ENCODE results near the gene ARHGAP8. TPM values are rescaled to one million over a fixed set of nuclear protein-coding genes. Genes with fewer than 3 reads are reported as not detected.

ARHGAP8 gene
- polyA plus RNA-seq, 2 of the 4 experiments (the other 2 are of a cell fraction), result 1.2 to 3.8 TPM

GRCh38 chr22:44709881-44710392 lies 42.4 kb upstream of the ARHGAP8 start (continued):
- TF ChIP-seq REST (IDR thresholded peaks at IDR 0.05) (no peak), BCL3 (IDR thresholded peaks at IDR 0.05) (no peak), EHF (CRISPR knock-in tag; IDR thresholded peaks at IDR 0.05) (no peak)

- ChIA-PET CTCF (interaction anchor here (0.6 to 2.3 kb wide), 3 partner anchors 25 to 36 kb away, joined by 3 to 8 read pairs (median 4); no protein-coding TSS in a partner anchor), POLR2A (no interaction called here)
- Histone ChIP-seq H3K4me2 (no peak overlapping the region), H3K9me3 (no peaks in the 10 kb centered on the region), H3K4me1 (peaks cover 13% of the 10 kb centered on the region), H3K4me3 (no peak overlapping the region), H3K27ac (no peak overlapping the region; a peak in 1 of 6 replicates)
- DNase-seq (ENCODE audit: low read depth in 1 of 2, low spot score in 1 of 2), result no peak
- 83% methylated on average over 19 of the region's 23 CpGs for WGBS (ENCODE audit: missing lambda C conversion rate)
- FAIRE-seq, result no peak
- no peak for ATAC-seq
- TF ChIP-seq GATA3 (IDR thresholded peaks at IDR 0.05; ENCODE audit: borderline replicate concordance) (no peak), MAX (IDR thresholded peaks at IDR 0.05) (no peak), JUNB (IDR thresholded peaks at IDR 0.05) (no peak), BCL3 (IDR thresholded peaks at IDR 0.05) (no peak), E2F6 (IDR thresholded peaks at IDR 0.05; ENCODE audit: borderline replicate concordance, low read depth) (no peak), PBX3 (IDR thresholded peaks at IDR 0.05) (no peak), HEYL (CRISPR knock-in tag; IDR thresholded peaks at IDR 0.05) (no peak), RFX5 (IDR thresholded peaks at IDR 0.05) (no peak), KDM1A (IDR thresholded peaks at IDR 0.05; ENCODE audit: low read depth) (no peak)
These were observed 41.7 kb upstream of the ARHGAP8 start for GRCh38 chr22:44710474-44711240.

- peaks cover 13% of the 10 kb centered on the region for H3K4me1 ChIP-seq
- WGBS (ENCODE audit: missing lambda C conversion rate), result 94% methylated on average over 4 of the region's 4 CpGs
- no peak for DNase-seq (ENCODE audit: low read depth in 1 of 2, low spot score in 1 of 2)
- FAIRE-seq, result no peak
- H3K4me2 ChIP-seq, result no peak overlapping the region
- no peak overlapping the region for H3K4me3 ChIP-seq
- CTCF ChIA-PET, result interaction anchor here (0.6 to 1.0 kb wide), 2 partner anchors 24 to 36 kb away, joined by 3 to 4 read pairs; no protein-coding TSS in a partner anchor
- ATAC-seq, result no peak
- no peaks in the 10 kb centered on the region for H3K9me3 ChIP-seq
- POLR2A ChIA-PET, result no interaction called here
- no peak overlapping the region for H3K27ac ChIP-seq
- TF ChIP-seq MAZ (IDR thresholded peaks at IDR 0.05; ENCODE audit: borderline replicate concordance, low read depth, low read length), result no peak
- TF ChIP-seq HOXB13 (CRISPR knock-in tag; IDR thresholded peaks at IDR 0.05; ENCODE audit: low read depth), result no peak
- no peak for TF ChIP-seq HEYL (CRISPR knock-in tag; IDR thresholded peaks at IDR 0.05)
- no peak for TF ChIP-seq CBX8 (IDR thresholded peaks at IDR 0.05)
- no peak for TF ChIP-seq PBX3 (IDR thresholded peaks at IDR 0.05)
- TF ChIP-seq HOXB5 (CRISPR knock-in tag; IDR thresholded peaks at IDR 0.05), result no peak
- no peak for TF ChIP-seq FOXS1 (CRISPR knock-in tag; IDR thresholded peaks at IDR 0.05)
- no peak for TF ChIP-seq ZSCAN20 (CRISPR knock-in tag; IDR thresholded peaks at IDR 0.05)
- TF ChIP-seq ELK1 (IDR thresholded peaks at IDR 0.05; ENCODE audit: low read depth, low read length), result no peak
- no peak for TF ChIP-seq KDM5A (IDR thresholded peaks at IDR 0.05)
- TF ChIP-seq JUN (IDR thresholded peaks at IDR 0.05), result no peak
- TF ChIP-seq CEBPB (IDR thresholded peaks at IDR 0.05), result no peak
- TF ChIP-seq CHD2 (IDR thresholded peaks at IDR 0.05; ENCODE audit: low read length, partially characterized antibody), result no peak
- no peak for TF ChIP-seq EHF (CRISPR knock-in tag; IDR thresholded peaks at IDR 0.05)
- no peak for TF ChIP-seq SREBF2 (IDR thresholded peaks at IDR 0.05)
- no peak for TF ChIP-seq EHMT2 (IDR thresholded peaks at IDR 0.05; ENCODE audit: low read depth)
These were observed 41.2 kb upstream of the ARHGAP8 start for GRCh38 chr22:44711241-44711560.

Data from A549 (cell line).